HG03558 (cell line): ENCODE results near the gene KPNB1.

Experiments used
- ATAC-seq: cut with Tn5 transposase; IDR thresholded peaks from one replicate; pipeline ENCODE4 v1.9.1; 2021; ENCODE audit warnings: moderate number of reproducible peaks; ENCODE audit not compliant: unreplicated experiment; ENCODE audit errors: extremely low read depth

KPNB1 gene

GRCh38 chr17:47725446-47726111 is 75.9 kb downstream of the KPNB1 start:
- ATAC-seq = no peak

GRCh38 chr17:47726796-47727703 is 77.3 kb downstream of the KPNB1 start:
- no peak for ATAC-seq

GRCh38 chr17:47727704-47728036 is 78.0 kb downstream of the KPNB1 start:
- no peak for ATAC-seq

GRCh38 chr17:47728214-47728877 is 78.6 kb downstream of the KPNB1 start:
- no peak for ATAC-seq

GRCh38 chr17:47729476-47729875 is 79.8 kb downstream of the KPNB1 start:
- ATAC-seq = no peak

GRCh38 chr17:47730681-47731080 is 81.0 kb downstream of the KPNB1 start:
- no peak for ATAC-seq

- no peak for ATAC-seq
These were observed 81.7 kb downstream of the KPNB1 start for GRCh38 chr17:47731396-47731795.

GRCh38 chr17:47732399-47733046 is 82.8 kb downstream of the KPNB1 start:
- ATAC-seq = no peak

GRCh38 chr17:47733047-47733673 is 83.4 kb downstream of the KPNB1 start, which contains the start of gene TBX21:
Gene TBX21, plus strand, starts transcription at chr17:47733236. Its CDS starts 219 bp downstream, at chr17:47733455.
- no peak for ATAC-seq

- ATAC-seq = no peak
These were observed 84.1 kb downstream of the KPNB1 start for GRCh38 chr17:47733674-47734410.

GRCh38 chr17:47735139-47735464 is 85.4 kb downstream of the KPNB1 start:
- ATAC-seq = no peak
